IMR-90 (cell line): ENCODE data around the gene TRIM17. TPM values are rescaled to one million over a fixed set of nuclear protein-coding genes. Genes with fewer than 3 reads are reported as not detected.

Experiments used
- ATAC-seq: fragments of 200-7000 bp; cut with Tn5 transposase; 2 replicates; pipeline ENCODE4 v1.9.1; 2020; ENCODE audit warnings: low read depth, mild to moderate bottlenecking, moderate library complexity
- BruUV-seq: library from RNA; stranded (reverse); fragments of 400-500 nt; replicated peaks from 2 replicates; lab custom pipeline; 2021; lab: Mats Ljungman, UMichigan
- CTCF ChIA-PET: fragments of 300-600 bp; formaldehyde crosslinking; extraction: SDS; loops from one replicate; lab custom pipeline; 2021; ENCODE audit warnings: antibody characterized with exemption; lab: Yijun Ruan, JAX
- POLR2A ChIA-PET: fragments of 300-600 bp; sonication (Branson Sonifier 250); formaldehyde crosslinking; loops from one replicate; lab custom pipeline; 2022; ENCODE audit warnings: antibody characterized with exemption; ENCODE audit not compliant: unreplicated experiment; lab: Charles Lee
- DNase-seq: peaks from one replicate; pipeline ENCODE4 v3.0.0; 2013
- H2AFZ ChIP-seq: replicated peaks from 2 replicates; pipeline ENCODE3; 2013; ENCODE audit warnings: low read length, mild to moderate bottlenecking; ENCODE audit not compliant: poor library complexity
- H2AK5ac ChIP-seq: 2 replicates; pipeline ENCODE4 v1.6.1; 2013; ENCODE audit warnings: low read depth, low read length, inconsistent platforms
- H2AK9ac ChIP-seq: replicated peaks from 2 replicates; pipeline ENCODE3; 2013; ENCODE audit warnings: mild to moderate bottlenecking, low read depth, low read length, moderate library complexity; ENCODE audit not compliant: poor library complexity
- H2BK120ac ChIP-seq: 2 replicates; pipeline ENCODE4 v1.6.1; 2013; ENCODE audit warnings: low read depth, low read length, inconsistent platforms
- H2BK15ac ChIP-seq: 3 replicates; pipeline ENCODE4 v1.6.1; 2013; ENCODE audit warnings: low read depth, low read length, inconsistent platforms
- H2BK20ac ChIP-seq: 2 replicates; pipeline ENCODE4 v1.6.1; 2013; ENCODE audit warnings: low read depth, mild to moderate bottlenecking, inconsistent platforms, low read length, moderate library complexity
- H2BK5ac ChIP-seq: 2 replicates; pipeline ENCODE4 v1.6.1; 2013; ENCODE audit warnings: mild to moderate bottlenecking, low read depth, low read length, inconsistent platforms; ENCODE audit not compliant: poor library complexity, severe bottlenecking
- H3K14ac ChIP-seq: replicated peaks from 2 replicates; pipeline ENCODE4 v1.6.1; 2013; ENCODE audit warnings: low read depth, low read length, inconsistent platforms
- H3K18ac ChIP-seq: 2 replicates; pipeline ENCODE4 v1.6.1; 2013; ENCODE audit warnings: low read depth, low read length, control low read depth
- H3K23ac ChIP-seq: 2 replicates; pipeline ENCODE4 v1.6.1; 2013; ENCODE audit warnings: low read depth, low read length, inconsistent platforms
- H3K27ac ChIP-seq: 2 replicates; pipeline ENCODE4 v1.5.1; 2013; ENCODE audit warnings: mild to moderate bottlenecking, control low read depth, low read length; ENCODE audit not compliant: insufficient read depth
- H3K27me3 ChIP-seq: 2 replicates; pipeline ENCODE4 v1.6.1; 2013; ENCODE audit warnings: low read length; ENCODE audit not compliant: control insufficient read depth, insufficient read depth
- H3K36me3 ChIP-seq: 2 replicates; pipeline ENCODE4 v1.6.1; 2013; ENCODE audit warnings: low read length, mixed read lengths; ENCODE audit not compliant: control insufficient read depth, insufficient read depth
- H3K4ac ChIP-seq: 2 replicates; pipeline ENCODE4 v1.6.1; 2013; ENCODE audit warnings: low read depth, low read length, inconsistent platforms
- H3K4me1 ChIP-seq: 2 replicates; pipeline ENCODE4 v1.6.1; 2013; ENCODE audit warnings: low read length, mixed read lengths; ENCODE audit not compliant: control insufficient read depth, insufficient read depth
- H3K4me2 ChIP-seq: 2 replicates; pipeline ENCODE4 v1.6.1; 2013; ENCODE audit warnings: low read depth, mild to moderate bottlenecking, control low read depth, low read length, moderate library complexity
- H3K4me3 ChIP-seq: 2 replicates; pipeline ENCODE4 v1.5.1; 2013; ENCODE audit warnings: low read depth, mild to moderate bottlenecking, control low read depth, low read length, moderate library complexity; ENCODE audit not compliant: insufficient read depth
- H3K56ac ChIP-seq: 2 replicates; pipeline ENCODE4 v1.6.1; 2013; ENCODE audit warnings: low read length, inconsistent platforms; ENCODE audit not compliant: insufficient read depth; ENCODE audit errors: extremely low read depth
- H3K79me1 ChIP-seq, 2 experiments: 2 replicates each; pipeline ENCODE4 v1.6.1; 2013; ENCODE audit warnings: low read length in 2 of 2, inconsistent platforms in 1 of 2, low read depth in 1 of 2
- H3K9ac ChIP-seq: 2 replicates; pipeline ENCODE4 v1.6.1; 2013; ENCODE audit warnings: low read depth, low read length, control low read depth
- H3K9me1 ChIP-seq: 2 replicates; pipeline ENCODE4 v1.6.1; 2013; ENCODE audit warnings: low read length, inconsistent platforms; ENCODE audit not compliant: insufficient read depth
- H3K9me3 ChIP-seq: 2 replicates; pipeline ENCODE4 v1.6.1; 2013; ENCODE audit warnings: low read length; ENCODE audit not compliant: control insufficient read depth, insufficient read depth
- H4K20me1 ChIP-seq: 2 replicates; pipeline ENCODE4 v1.6.1; 2013; ENCODE audit warnings: low read length, inconsistent platforms; ENCODE audit not compliant: insufficient read depth
- H4K5ac ChIP-seq: 2 replicates; pipeline ENCODE4 v1.6.1; 2013; ENCODE audit warnings: mild to moderate bottlenecking, low read depth, low read length, control low read depth
- H4K8ac ChIP-seq, 2 experiments: 2 replicates each; pipeline ENCODE4 v1.6.1; 2013; ENCODE audit warnings: low read depth in 2 of 2, low read length in 2 of 2, control low read depth in 1 of 2, inconsistent platforms in 1 of 2
- H4K91ac ChIP-seq: 2 replicates; pipeline ENCODE4 v1.6.1; 2013; ENCODE audit warnings: low read depth, low read length, inconsistent platforms; ENCODE audit not compliant: insufficient read depth
- CEBPB ChIP-seq: IDR thresholded peaks from 2 replicates; pipeline ENCODE4 v1.6.1; 2012; ENCODE audit warnings: low read depth, low read length, improper control_type of control experiment
- CTCF ChIP-seq: conservative IDR thresholded peaks from 2 replicates; pipeline ENCODE4 v1.5.1; 2012; ENCODE audit warnings: mild to moderate bottlenecking, low read depth, low read length, improper control_type of control experiment
- ELK1 ChIP-seq: fragments of 150-350 bp; IDR thresholded peaks from 2 replicates; pipeline ENCODE4 v1.6.1; 2016; ENCODE audit warnings: low read depth, mild to moderate bottlenecking, low read length, moderate library complexity, borderline replicate concordance
- FOS ChIP-seq: fragments of 150-350 bp; IDR thresholded peaks from 2 replicates; pipeline ENCODE4 v1.6.1; 2016; ENCODE audit warnings: low read depth, low read length
- MAZ ChIP-seq: IDR thresholded peaks from 2 replicates; pipeline ENCODE4 v1.6.1; 2012; ENCODE audit warnings: low read depth, mild to moderate bottlenecking, low read length, improper control_type of control experiment, moderate library complexity, borderline replicate concordance
- MXI1 ChIP-seq: IDR thresholded peaks from 2 replicates; pipeline ENCODE4 v1.6.1; 2012; ENCODE audit warnings: low read depth, mild to moderate bottlenecking, low read length, moderate library complexity, borderline replicate concordance
- NFE2L2 ChIP-seq: fragments of 150-350 bp; IDR thresholded peaks from 2 replicates; pipeline ENCODE4 v1.6.1; 2016; ENCODE audit warnings: low read depth, mild to moderate bottlenecking, low read length
- POLR2A ChIP-seq: IDR thresholded peaks from 2 replicates; pipeline ENCODE4 v1.6.1; 2012; ENCODE audit warnings: mild to moderate bottlenecking, low read depth, low read length
- RAD21 ChIP-seq: IDR thresholded peaks from 2 replicates; pipeline ENCODE4 v1.6.1; 2012; ENCODE audit warnings: low read length, improper control_type of control experiment
- RFX5 ChIP-seq: IDR thresholded peaks from 2 replicates; pipeline ENCODE4 v1.8.0; 2012; ENCODE audit warnings: low read depth, mild to moderate bottlenecking, low read length, moderate library complexity
- WGBS, 2 experiments: methylation state at CpG; one replicate each; pipeline versions ENCODE4 v1.1.5 to v1.1.7; 2013; ENCODE audit warnings: missing lambda C conversion rate in 2 of 2; ENCODE audit not compliant: insufficient read length in 1 of 2; ENCODE audit errors: extremely low coverage in 2 of 2; 5-methylcytosine and 5-hydroxymethylcytosine counted together
- dilution Hi-C: fragments of 300-500 bp; cut with HindIII; formaldehyde crosslinking; loops from one replicate; pipeline ENCODE4 v1.14.3; 2018; ENCODE audit warnings: low sequenced_read_pairs; ENCODE audit not compliant: unreplicated experiment
- in situ Hi-C: fragments of 300-500 bp; cut with MboI; formaldehyde crosslinking; loops from 3 replicates; pipeline ENCODE4 v1.14.3; 2019; ENCODE audit warnings: low sequenced_read_pairs, inconsistent platforms, mixed read lengths
- intact Hi-C: fragments of 100-400 bp; cut with micrococcal nuclease; formaldehyde crosslinking; loops from 2 replicates; pipeline ENCODE4 v1.10.0; 2022
- polyA plus RNA-seq, 3 experiments: library from polyadenylated mRNA; depleted of rRNA; stranded (reverse); fragments of >200 nt; gene quantifications; 2 replicates each; pipeline ENCODE4 v1.2.3, GENCODE V29; 2012; ENCODE audit warnings: low replicate concordance in 1 of 3
- total RNA-seq: library from RNA; depleted of rRNA; stranded (reverse); fragments of >200 nt; gene quantifications from 2 replicates; pipeline ENCODE4 v1.2.3, GENCODE V29; 2012

Gene TRIM17
- total and polyA plus RNA-seq, 2 of the 4 experiments (the other 2 are of a cell fraction), result 0.39 TPM; not detected in 1

- TF ChIP-seq POLR2A (no peak), FOS (no peak), MXI1 (no peak), CEBPB (no peak), RAD21 (no peak)
Observed at GRCh38 chr1:228376262-228376628, 40.4 kb downstream of the TRIM17 start (continued).

- ATAC-seq (no peak), DNase-seq (no peak)
- peak overlapping the region; percentile 68; the same call in 1 of the 2 replicates for H3K4ac ChIP-seq
- H3K9ac ChIP-seq, result no peak overlapping the region
- no peak overlapping the region for H3K4me3 ChIP-seq
- H4K91ac ChIP-seq, result no peak overlapping the region
- no peak overlapping the region; the same call in 1 of the 2 replicates for H4K5ac ChIP-seq
- H3K18ac ChIP-seq, result no peak overlapping the region; the same call in 1 of the 2 replicates
- no peak for TF ChIP-seq RAD21
- TF ChIP-seq ELK1, result no peak
- TF ChIP-seq CTCF, result no peak
- TF ChIP-seq MAZ, result no peak
- TF ChIP-seq MXI1, result no peak
- TF ChIP-seq CEBPB, result no peak
- TF ChIP-seq RFX5, result no peak
- no peak for TF ChIP-seq POLR2A
- TF ChIP-seq NFE2L2, result no peak
- TF ChIP-seq FOS, result no peak
- H3K9me3 ChIP-seq, result no peaks in the 10 kb centered on the region; the same call in 1 of the 2 replicates
- H4K20me1 ChIP-seq, result no peaks in the 10 kb centered on the region
- no peak overlapping the region for H2BK5ac ChIP-seq
- peak overlapping the region; percentile 66; the same call in 1 of the 2 replicates for H2BK120ac ChIP-seq
- H3K27ac ChIP-seq, result peak overlapping the region; percentile 65; the same call in 1 of the 2 replicates
- H3K4me1 ChIP-seq, result peaks cover 18% of the 10 kb centered on the region; the same call in 1 of the 2 replicates
- no peaks in the 10 kb centered on the region for H3K27me3 ChIP-seq
- CTCF ChIA-PET, result no interaction called here
- peaks cover 3% of the 10 kb centered on the region; the same call in 1 of the 2 replicates for H3K36me3 ChIP-seq
- no peak overlapping the region for H3K14ac ChIP-seq
- H2AK9ac ChIP-seq, result peak overlapping the region; percentile 94
- 91% methylated on average over 3 of the region's 22 CpGs; no CpG with 5 or more reads in 1 of the 2 experiments for WGBS, 2 experiments
- H3K56ac ChIP-seq, result no peak overlapping the region
- H3K79me1 ChIP-seq, result no peaks in the 10 kb centered on the region
- H3K4me2 ChIP-seq, result no peak overlapping the region
- peak overlapping the region; percentile 67 for H2AK5ac ChIP-seq
- H2AFZ ChIP-seq, result peak overlapping the region; percentile 14
- intact Hi-C loops (loop anchor here (5.0 kb wide), 2 partner anchors 82 to 148 kb away; a partner anchor contains a TSS), dilution Hi-C loops (no loop called here), in situ Hi-C loops (no loop called here)
- H3K23ac ChIP-seq, result no peak overlapping the region
- BruUV-seq, result no TSS peak
- H2BK15ac ChIP-seq, result no peak overlapping the region
- POLR2A ChIA-PET, result no interaction called here
- H3K9me1 ChIP-seq, result peaks cover 8% of the 10 kb centered on the region; the same call in 1 of the 2 replicates
- H4K8ac ChIP-seq, result peak overlapping the region in 1 of 2 experiments; percentile 85; a peak in 1 of 4 replicates
- 0 out of 2 replicates have a peak overlapping the region, but pooled peaks have one; percentile 24 for H2BK20ac ChIP-seq
Observed at GRCh38 chr1:228375578-228376261, 40.9 kb downstream of the TRIM17 start.
